AG04449 (cell line): ENCODE data around the gene ABTB2.

ENCODE experiments used
- CTCF ChIA-PET: fragments of 350-600 bp; formaldehyde crosslinking; extraction: SDS; loops from one replicate; lab custom pipeline; 2021; ENCODE audit warnings: antibody characterized with exemption; lab: Yijun Ruan, JAX
- POLR2A ChIA-PET: fragments of 400-600, 350-600 bp; formaldehyde crosslinking; extraction: SDS; loops from one replicate; lab custom pipeline; 2020; ENCODE audit warnings: antibody characterized with exemption, inconsistent platforms; lab: Yijun Ruan, JAX
- DNase-seq: peaks from one replicate; pipeline ENCODE4 v3.0.0-alpha.2; 2010; ENCODE audit warnings: low read depth, low spot score
- H3K4me3 ChIP-seq: 2 replicates; pipeline ENCODE4 v1.5.1; 2011; ENCODE audit warnings: low read depth, mild to moderate bottlenecking, control low read depth, low read length
- CTCF ChIP-seq: IDR thresholded peaks from one replicate; pipeline ENCODE4 v1.5.1; 2011; ENCODE audit warnings: mild to moderate bottlenecking, moderate library complexity, low read length, control low read depth, inconsistent platforms; ENCODE audit not compliant: insufficient read depth; ENCODE audit errors: missing control alignments

The ABTB2 gene

GRCh38 chr11:34105079-34105956, 252.5 kb downstream of the ABTB2 start, which contains the start of gene NAT10:
NAT10 (plus strand) TSS chr11:34105629; CDS start chr11:34108226, 2,597 bp downstream.
- no peak for TF ChIP-seq CTCF
- ChIA-PET POLR2A (interaction anchor here (0.7 to 1.9 kb wide), 8 partner anchors 8 to 252 kb away, joined by 3 to 10 read pairs (median 4); partner anchors contain the start of genes ABTB2 and CAPRIN1), CTCF (interaction anchor here (1.2 to 4.5 kb wide), 3 partner anchors 69 to 296 kb away, joined by 3 to 22 read pairs (median 6); no protein-coding TSS in a partner anchor)
- DNase-seq = peak; percentile 94
- peak within 1 kb of the TSS; percentile 90 for H3K4me3 ChIP-seq

GRCh38 chr11:34104680-34105078, 253.1 kb downstream of the ABTB2 start:
- DNase-seq = no peak
- TF ChIP-seq CTCF = no peak
- POLR2A ChIA-PET = interaction anchor here (0.7 to 1.9 kb wide), 8 partner anchors 7 to 253 kb away, joined by 3 to 10 read pairs (median 4); partner anchors contain the start of genes ABTB2 and CAPRIN1
- CTCF ChIA-PET = interaction anchor here (4.5 kb wide), 1 partner anchor 108 kb away, joined by 22 read pairs; no protein-coding TSS in a partner anchor
- peak overlapping the region; percentile 90 for H3K4me3 ChIP-seq
